GM21786 (cell line): ENCODE measurements around the gene PYGB.

Experiments used
- ATAC-seq: cut with Tn5 transposase; IDR thresholded peaks from one replicate; pipeline ENCODE4 v1.9.1; 2021; ENCODE audit not compliant: unreplicated experiment

Gene PYGB

GRCh38 chr20:25280574-25281535 is 33.0 kb downstream of the PYGB start:
- ATAC-seq: no peak

- ATAC-seq: peak; percentile 63
Measured at GRCh38 chr20:25281541-25281991, 33.7 kb downstream of the PYGB start.

GRCh38 chr20:25282034-25282781 is 34.3 kb downstream of the PYGB start:
- peak; percentile 15 for ATAC-seq

DNA sequence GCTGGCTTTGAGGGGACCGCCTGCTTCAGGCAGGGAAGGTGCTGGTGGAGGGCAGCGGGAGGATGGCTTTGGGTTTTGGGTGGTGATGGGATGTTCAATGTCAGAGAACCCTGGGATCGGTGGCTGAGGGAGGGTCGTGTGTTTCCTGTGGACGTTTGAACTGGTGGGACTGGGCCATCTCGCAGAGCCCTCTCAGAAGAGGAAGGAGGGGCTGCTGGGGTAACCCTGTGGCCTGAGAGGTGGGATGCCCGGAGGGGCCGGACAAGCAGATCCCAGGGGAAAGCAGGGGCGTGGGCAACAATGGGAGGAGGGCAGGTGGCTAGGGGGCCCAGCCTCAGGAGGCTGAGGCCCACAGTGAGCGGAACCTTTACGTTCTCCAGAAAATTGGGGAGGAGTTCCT is 34.9 kb downstream of the PYGB start:
- ATAC-seq: no peak

GRCh38 chr20:25283221-25283951 is 35.5 kb downstream of the PYGB start:
- ATAC-seq: no peak

GRCh38 chr20:25284131-25284601 is 36.3 kb downstream of the PYGB start:
- ATAC-seq: no peak

DNA sequence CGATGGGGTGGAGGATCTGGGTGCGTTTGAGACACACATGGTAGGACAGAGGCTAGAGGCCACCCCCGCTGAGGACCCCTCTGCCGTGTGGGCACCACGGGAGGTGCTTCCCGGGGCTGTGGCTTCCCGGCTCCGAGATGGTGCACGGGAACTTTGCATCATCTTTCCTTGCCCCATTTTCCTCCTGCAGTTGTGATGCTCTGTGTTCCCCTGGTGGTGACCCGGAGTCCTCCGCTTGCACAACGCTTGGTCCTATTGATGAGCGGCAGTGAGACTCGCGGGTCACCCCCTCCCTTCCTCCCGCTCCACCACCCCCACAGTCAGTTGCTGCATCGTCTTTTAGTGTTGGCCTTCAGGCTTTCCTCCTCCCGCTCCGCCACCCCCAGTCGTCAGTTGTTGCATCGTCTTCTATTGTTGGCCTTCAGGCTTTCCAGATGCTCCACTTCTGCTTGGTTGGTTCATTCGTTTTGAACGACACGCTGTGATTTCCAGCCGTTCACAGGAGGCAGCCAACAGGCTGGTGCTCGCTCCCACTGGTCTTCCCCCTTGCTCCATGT is 37.3 kb downstream of the PYGB start:
- ATAC-seq: no peak

DNA sequence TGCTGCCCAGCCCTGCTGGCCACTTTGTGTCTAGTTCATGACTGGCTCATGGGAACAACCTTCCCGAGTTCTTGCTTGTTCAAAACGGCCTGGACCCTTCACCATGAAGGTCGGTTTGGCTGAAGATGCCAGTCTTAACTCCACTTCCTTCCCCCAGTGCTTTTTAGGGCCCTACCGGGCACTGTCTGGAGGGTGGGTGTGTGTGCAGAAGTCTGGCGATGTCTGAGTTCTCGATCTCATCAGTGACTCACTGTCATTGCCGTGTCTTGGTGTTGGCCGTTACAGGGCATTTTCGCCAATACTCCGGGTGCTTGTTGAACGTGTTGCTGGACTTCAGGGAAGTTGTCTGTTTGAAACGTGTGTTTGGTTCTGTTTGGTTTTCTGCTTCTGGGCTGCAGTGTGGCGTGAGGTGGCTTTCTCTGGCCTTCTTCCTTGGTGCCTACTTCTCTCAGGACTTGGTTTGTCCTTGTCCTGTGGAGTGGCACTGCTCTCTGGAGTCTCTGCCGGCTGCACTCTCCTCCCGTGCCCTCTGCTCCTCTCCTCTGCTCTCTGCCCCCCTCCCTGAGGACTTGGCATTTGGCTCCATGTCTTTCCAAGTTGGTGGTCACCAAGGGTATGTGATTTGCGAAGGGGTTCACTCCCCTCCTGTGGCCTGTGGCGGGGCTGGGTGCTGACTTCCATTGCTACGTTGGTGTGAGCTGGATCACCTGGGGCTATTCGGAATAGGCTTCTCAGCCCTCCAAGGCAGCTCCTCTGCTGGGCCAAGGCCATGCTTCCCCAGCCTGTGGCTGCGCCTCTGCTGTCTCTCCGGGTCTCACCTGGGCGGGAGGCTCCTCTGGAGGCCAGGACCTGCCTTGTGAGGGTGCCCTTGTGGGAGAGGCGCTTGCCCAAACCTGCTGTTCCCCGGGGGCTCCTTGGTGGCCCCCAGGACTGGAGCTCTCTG is 38.2 kb downstream of the PYGB start:
- no peak for ATAC-seq

- ATAC-seq: no peak
Measured at GRCh38 chr20:25286917-25287316, 39.0 kb downstream of the PYGB start.

- no peak for ATAC-seq
Measured at GRCh38 chr20:25287631-25288290, 39.9 kb downstream of the PYGB start.

GRCh38 chr20:25288291-25289181 is 40.7 kb downstream of the PYGB start:
- peak; percentile 99 for ATAC-seq

DNA sequence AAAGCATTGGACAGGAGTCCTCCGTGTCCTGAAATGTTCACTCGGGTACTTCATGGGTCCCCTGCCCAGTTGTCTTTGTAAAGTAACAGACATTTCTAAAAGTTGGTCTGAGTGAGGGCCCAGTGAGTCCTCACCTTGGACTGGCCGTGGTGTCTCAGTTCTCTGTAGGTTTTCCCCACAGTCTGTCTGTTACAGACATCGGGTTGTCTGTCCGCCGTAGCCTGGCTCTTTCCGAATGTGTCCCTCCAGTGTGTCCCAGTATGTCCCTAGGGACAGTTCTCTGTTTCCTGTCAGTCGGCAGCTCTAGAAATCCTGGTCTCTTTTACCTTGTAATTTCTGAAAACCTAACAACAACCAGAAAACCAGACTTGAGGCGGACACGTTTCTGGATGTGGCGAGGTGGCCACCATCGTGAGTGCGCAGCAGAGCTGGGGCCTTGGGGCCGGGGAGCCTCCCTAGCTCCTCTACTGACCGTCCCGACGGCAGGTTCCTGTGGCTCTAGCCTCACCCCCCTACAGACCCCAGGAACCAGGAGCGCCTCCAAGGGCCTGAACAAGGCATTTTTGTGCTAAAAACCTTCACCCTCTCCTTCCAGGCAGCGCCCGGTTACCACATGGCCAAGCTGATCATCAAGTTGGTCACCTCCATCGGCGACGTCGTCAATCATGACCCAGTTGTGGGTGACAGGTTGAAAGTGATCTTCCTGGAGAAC is 42.2 kb downstream of the PYGB start:
- no peak for ATAC-seq

DNA sequence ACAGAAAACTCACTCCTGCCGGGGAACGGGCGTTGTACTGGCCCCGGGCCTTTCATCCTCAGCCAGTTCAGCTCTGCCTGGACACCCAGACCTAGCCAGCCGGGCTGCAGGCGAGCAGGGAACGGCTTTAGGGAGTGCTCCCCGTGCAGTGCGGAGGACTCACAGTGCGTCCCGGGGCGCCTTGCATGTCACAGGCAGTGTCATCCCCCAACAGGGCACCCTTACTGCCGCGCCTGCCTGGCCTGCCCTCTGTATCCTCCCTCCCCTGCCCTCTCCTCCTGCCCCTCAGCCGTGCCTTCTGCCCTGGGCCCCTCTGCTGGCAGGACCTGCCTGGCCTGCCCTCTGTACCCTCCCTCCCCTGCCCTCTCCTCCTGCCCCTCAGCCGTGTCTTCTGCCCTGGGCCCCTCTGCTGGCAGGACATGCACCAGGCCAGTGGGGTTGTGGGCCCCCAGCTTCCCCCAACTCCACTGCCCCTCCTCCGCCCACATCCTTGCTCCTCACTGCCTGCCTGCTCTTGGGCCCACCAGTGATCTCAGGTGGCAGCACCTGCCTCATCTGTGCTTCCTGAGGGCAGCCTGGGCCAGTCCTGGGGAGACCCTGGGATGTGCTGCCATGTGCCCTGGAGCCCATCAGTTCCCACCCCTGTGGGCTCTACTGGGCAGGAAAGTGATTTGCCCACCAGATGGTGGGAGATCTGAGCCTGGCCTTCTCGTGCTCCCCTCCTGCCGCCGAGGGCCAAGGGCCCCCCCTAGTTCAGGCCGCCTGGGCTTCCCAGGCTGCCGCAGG is 43.0 kb downstream of the PYGB start:
- no peak for ATAC-seq

- no peak for ATAC-seq
Measured at GRCh38 chr20:25291432-25292133, 43.7 kb downstream of the PYGB start.

DNA sequence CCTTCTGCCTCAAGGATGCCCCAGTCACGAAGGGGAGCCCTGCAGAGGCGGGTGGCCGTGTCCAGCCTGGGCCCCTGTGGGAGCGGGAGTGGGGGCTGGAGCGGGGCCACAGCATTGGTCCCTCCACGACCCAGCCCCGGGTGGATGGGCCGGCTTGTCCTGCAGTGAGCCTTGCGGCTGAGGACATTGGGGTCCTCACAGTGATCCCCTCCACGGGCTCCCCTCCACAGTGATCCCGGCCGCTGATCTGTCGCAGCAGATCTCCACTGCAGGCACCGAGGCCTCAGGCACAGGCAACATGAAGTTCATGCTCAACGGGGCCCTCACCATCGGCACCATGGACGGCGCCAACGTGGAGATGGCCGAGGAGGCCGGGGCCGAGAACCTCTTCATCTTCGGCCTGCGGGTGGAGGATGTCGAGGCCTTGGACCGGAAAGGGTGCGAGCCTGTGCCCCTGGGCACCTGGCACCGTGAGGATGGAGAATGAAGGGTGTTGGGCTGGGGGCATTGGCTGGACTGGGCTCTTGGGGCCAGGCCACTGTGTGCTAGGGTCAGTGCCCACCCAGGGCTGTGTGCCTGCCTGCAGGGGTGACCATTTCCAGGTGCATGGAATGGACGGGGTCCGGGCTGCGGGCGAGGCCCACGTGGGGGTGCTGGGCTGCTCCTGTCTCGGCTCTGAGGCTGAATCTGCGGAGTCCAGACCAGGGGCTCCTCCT is 44.4 kb downstream of the PYGB start:
- no peak for ATAC-seq

DNA sequence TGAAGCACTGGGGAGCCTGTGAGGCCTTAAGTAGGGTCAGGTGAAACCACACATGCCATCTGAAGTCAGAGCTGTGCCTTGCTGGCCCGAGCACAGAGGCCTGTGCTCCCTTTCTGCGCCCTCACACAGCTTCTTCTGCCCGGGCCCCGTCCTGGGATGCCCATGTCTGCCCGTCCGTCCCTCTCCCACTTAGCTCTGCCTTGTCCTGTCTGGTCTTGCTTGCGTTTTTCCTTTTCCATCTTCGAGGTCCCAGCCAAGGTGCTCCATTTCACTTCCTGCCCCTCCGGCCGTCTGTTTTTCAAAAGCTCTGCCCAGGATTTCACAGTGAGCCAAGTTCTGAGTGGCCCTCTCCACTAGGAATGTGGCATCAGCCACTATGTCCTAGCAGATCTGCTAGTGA is 45.6 kb downstream of the PYGB start:
- no peak for ATAC-seq
